Stimulated activated CD8-positive, alpha-beta memory T cell treated with anti-CD3 and anti-CD28 coated beads, Interleukin-4, amount 100 ng/mL, for 1 hour (primary cell): Measurements from ENCODE around the gene MID1.

Experiments
- DNase-seq, 2 donors: peaks; one replicate each; pipeline ENCODE4 v3.0.0-alpha.2; 2020; ENCODE audit warnings: low read depth in 2 of 2, low spot score in 1 of 2

The MID1 gene

GRCh38 chrX:10577853-10578252 lies 42.5 kb downstream of the MID1 start:
- DNase-seq, result no peak

GRCh38 chrX:10576777-10577447 lies 43.5 kb downstream of the MID1 start:
- DNase-seq, result no peak

DNA sequence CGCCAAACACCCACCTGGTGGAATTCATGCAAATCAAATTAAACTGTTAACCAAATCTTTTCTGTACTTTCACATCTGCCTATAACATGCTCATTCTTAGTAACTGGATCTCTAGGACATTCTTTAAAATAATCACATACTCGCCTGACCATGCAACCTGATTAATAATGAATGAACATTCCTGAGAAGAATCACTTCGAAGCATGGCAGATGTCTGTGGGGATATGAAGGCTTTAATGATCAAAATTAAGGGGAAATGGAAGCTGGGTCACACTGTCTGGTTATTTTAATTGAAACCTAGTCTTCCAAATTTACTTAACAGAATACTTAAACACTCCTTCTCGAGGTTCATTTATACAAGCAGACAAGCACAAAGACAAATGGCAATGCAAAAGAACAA lies 44.2 kb downstream of the MID1 start:
- DNase-seq, result no peak

GRCh38 chrX:10574663-10575062 lies 45.7 kb downstream of the MID1 start:
- DNase-seq, result no peak

GRCh38 chrX:10571260-10571659 lies 49.1 kb downstream of the MID1 start:
- DNase-seq, result no peak

- no peak for DNase-seq
These were observed 49.8 kb downstream of the MID1 start for GRCh38 chrX:10570601-10571000.

DNA sequence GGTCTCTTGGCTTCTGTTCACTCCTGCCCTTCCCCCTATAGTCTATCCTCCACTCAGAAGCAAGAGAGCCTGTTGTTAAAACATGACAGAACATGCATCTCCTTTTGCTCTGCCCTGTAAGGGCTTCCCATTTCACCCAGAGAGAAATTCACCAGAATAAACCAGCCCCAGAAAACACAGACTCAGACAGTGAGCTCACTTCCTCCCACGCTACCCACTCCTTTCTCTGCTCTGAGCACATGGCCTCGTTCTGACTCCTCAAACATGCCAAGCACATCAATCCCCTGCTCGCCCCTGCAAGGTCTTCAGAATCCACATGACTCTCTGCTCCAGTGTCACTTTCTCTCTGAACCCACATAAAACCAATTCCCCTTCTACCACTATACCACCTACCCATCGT lies 50.4 kb downstream of the MID1 start:
- no peak for DNase-seq

- DNase-seq, result no peak
These were observed 52.0 kb downstream of the MID1 start for GRCh38 chrX:10568428-10568827.

DNA sequence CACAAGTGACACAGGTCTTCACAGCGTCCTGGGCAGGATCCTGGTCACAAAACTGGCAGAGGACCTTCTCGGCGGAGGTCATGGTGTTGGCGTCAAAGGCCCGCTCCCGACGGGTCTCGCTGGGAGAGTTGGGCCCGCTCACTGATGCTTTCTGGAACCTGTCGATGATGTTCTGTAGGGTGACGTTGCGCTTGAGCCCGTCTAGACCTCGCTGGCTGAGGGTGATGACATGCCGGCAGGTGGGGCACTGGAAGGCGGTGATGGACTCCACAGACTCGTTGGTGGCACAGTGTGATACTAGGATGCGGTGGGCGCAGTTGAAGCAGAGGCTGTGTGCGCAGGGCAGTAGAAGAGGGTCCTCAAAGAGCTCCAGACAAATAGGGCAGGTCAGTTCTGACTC lies 53.2 kb downstream of the MID1 start:
- no peak for DNase-seq

DNA sequence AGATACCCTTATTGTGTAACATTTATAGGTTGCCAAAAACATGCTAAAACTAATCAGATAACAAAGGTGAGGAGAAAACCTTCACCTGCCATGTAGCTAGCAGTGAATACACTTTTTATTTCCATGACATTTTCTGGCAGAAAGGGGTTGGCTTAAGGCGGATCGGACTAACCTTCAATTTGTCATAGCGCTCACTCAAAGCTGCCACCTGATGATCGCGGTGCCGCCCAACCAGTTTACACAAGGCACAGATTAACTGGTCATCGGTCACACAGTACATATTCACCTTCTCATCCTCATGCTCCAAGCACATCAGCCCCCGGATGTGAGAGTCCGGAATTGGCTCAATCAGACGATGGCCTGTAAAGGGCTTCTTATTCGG lies 53.7 kb downstream of the MID1 start:
- no peak for DNase-seq

GRCh38 chrX:10564484-10564883 lies 55.9 kb downstream of the MID1 start:
- no peak for DNase-seq

- no peak for DNase-seq
These were observed 63.2 kb downstream of the MID1 start for GRCh38 chrX:10557166-10557565.

DNA sequence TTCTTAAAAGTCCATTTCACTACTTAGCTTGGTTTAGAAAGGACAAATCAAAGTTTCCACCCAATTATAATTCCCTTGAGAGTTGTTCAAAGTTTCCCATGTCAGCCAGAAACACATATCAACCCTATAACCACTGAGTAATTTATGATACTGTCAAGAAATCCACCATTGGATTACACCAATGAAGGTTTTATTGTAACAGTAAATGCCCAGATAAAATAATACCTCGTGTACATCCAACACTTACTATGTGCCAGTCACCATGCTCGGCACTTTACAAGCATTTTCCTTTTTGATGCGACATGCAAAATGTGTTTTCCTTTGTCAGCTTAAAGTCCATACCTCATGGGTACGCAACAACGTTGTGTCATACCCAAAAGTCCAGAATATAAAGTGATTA lies 64.0 kb downstream of the MID1 start:
- DNase-seq, result no peak

- DNase-seq, result no peak
These were observed 64.5 kb downstream of the MID1 start for GRCh38 chrX:10555846-10556245.

DNA sequence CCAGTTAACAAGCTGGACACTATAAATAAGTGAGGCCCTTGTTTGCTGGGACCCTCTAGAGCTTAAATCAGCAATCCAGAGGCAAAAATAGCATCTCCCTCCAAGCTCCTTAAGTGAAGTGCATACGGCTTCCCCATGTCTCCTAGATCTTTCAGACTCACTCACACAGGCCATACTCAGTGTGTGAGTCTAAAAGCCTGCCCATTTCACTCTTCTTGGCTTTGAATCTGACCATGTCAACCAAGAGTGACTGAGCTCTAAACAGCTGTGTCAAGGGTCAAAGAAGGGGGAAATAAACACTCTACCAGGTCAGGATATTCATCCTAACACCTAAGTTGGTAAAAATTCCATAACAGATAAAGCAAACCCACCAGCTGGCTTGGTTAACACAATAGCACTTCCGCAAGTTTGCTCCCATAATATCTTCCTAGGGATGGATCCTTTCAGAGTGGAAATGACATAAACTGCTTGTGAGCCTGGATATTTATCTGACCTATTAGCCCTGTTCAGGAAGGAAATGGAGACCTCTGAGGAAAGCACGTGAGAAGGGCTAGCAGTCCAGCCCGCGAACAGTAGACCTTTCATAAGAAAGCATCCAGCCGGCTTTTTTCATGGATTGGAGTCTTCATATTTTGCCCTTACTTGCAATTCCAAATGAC lies 65.6 kb downstream of the MID1 start:
- DNase-seq, result no peak

GRCh38 chrX:10549280-10549679 lies 71.1 kb downstream of the MID1 start:
- no peak for DNase-seq

DNA sequence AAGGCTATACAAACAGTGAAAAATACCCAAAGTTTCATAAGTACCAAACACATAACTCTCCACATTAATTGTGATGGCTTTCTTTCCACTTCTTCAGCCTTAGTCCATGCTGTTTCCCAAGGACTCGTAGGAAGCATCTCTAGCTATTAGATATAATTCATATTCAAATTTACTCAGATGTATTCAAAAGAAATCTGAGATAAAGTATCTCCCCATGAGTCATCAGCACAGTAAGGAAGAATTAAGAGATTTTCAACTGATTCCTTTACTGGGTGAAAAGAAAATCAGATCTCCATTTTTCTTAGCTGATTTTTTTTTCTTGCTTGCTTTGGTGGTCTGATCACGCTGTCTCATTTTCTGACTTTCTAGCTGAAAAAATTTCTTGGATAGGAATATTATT lies 71.7 kb downstream of the MID1 start:
- no peak for DNase-seq

DNA sequence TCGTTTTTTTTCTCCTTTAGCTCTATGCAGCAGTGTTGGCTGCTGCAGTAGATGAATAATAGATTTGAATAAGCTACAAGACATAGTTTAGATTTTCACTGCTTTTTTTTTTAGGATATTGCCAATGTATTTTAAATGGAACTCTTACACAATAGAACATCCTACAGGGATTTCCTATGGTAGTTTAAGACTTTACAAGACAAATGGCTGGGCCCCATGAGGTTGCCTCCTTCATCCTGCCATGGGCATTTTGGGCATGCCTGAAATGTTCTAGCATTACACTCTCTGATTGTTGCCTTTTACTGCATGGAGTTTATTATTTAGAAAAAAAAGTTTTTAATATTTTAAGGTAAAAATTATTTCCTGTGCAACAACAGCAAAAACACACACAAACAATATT lies 74.5 kb downstream of the MID1 start:
- DNase-seq, result no peak

GRCh38 chrX:10542586-10542985 lies 77.8 kb downstream of the MID1 start:
- DNase-seq, result no peak

GRCh38 chrX:10538831-10539230 lies 81.6 kb downstream of the MID1 start:
- DNase-seq, result no peak

GRCh38 chrX:10537308-10537707 lies 83.1 kb downstream of the MID1 start:
- DNase-seq, result no peak

GRCh38 chrX:10536744-10537143 lies 83.6 kb downstream of the MID1 start:
- DNase-seq, result no peak

DNA sequence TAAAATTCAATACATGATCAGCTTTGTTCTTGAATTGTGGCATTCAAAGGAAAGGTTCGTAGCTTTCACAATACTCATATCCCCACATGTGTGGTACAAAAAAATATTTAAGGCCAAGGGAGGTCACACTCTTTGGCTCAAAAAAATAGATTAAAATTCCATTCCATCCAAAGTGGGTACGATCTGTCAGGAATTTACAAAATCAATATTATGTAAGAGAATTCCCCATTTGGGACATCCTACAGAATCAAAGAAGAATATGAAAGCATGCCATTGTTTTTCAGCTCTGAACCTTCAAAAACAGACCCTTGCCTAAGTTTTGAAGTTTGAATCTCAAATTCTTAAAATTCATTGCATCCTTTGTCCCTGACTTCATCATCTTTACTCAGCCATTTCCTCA lies 85.8 kb downstream of the MID1 start:
- DNase-seq, result no peak
